GM18498 (cell line): ENCODE data around the gene C21orf91.
A peak's percentile ranks its signal among the peaks of the same experiment; 100 is the strongest.

Experiments
- ATAC-seq: cut with Tn5 transposase; IDR thresholded peaks from one replicate; pipeline ENCODE4 v1.9.1; 2021; ENCODE audit warnings: mild to moderate bottlenecking, moderate library complexity; ENCODE audit not compliant: unreplicated experiment

C21orf91 gene

GRCh38 chr21:17798796-17799195 is 20.4 kb downstream of the C21orf91 start:
- no peak for ATAC-seq

GRCh38 chr21:17797967-17798366 is 21.2 kb downstream of the C21orf91 start:
- no peak for ATAC-seq

GRCh38 chr21:17796503-17796902 is 22.7 kb downstream of the C21orf91 start:
- ATAC-seq, result no peak

- ATAC-seq, result no peak
Measured at GRCh38 chr21:17796037-17796403, 23.1 kb downstream of the C21orf91 start.

GRCh38 chr21:17795146-17796036 is 23.8 kb downstream of the C21orf91 start:
- ATAC-seq, result no peak

- ATAC-seq, result no peak
Measured at GRCh38 chr21:17794518-17795145, 24.5 kb downstream of the C21orf91 start.

- ATAC-seq, result peak; percentile 70
Measured at GRCh38 chr21:17793246-17794123, 25.7 kb downstream of the C21orf91 start.

- ATAC-seq, result no peak
Measured at GRCh38 chr21:17789656-17790055, 29.5 kb downstream of the C21orf91 start.

- ATAC-seq, result no peak
Measured at GRCh38 chr21:17789069-17789468, 30.1 kb downstream of the C21orf91 start.

- ATAC-seq, result no peak
Measured at GRCh38 chr21:17786851-17787181, 32.3 kb downstream of the C21orf91 start.

GRCh38 chr21:17786071-17786850 is 32.9 kb downstream of the C21orf91 start:
- ATAC-seq, result no peak

GRCh38 chr21:17785403-17785788 is 33.8 kb downstream of the C21orf91 start:
- no peak for ATAC-seq

- peak; percentile 54 for ATAC-seq
Measured at GRCh38 chr21:17784604-17785402, 34.4 kb downstream of the C21orf91 start.

GRCh38 chr21:17784180-17784598 is 35.0 kb downstream of the C21orf91 start:
- peak; percentile 45 for ATAC-seq

GRCh38 chr21:17783481-17784179 is 35.5 kb downstream of the C21orf91 start:
- peak; percentile 46 for ATAC-seq

- ATAC-seq, result no peak
Measured at GRCh38 chr21:17783003-17783402, 36.2 kb downstream of the C21orf91 start.

- ATAC-seq, result no peak
Measured at GRCh38 chr21:17782051-17782450, 37.1 kb downstream of the C21orf91 start.

- ATAC-seq, result no peak
Measured at GRCh38 chr21:17781524-17781923, 37.6 kb downstream of the C21orf91 start.

GRCh38 chr21:17780539-17780938 is 38.6 kb downstream of the C21orf91 start:
- peak; percentile 39 for ATAC-seq
